Activated CD4-positive, alpha-beta T cell treated with anti-CD3 and anti-CD28 coated beads, Interleukin-2, amount 50 U/mL, for 24 hours (primary cell): ENCODE measurements around the gene FAM227A.
"Not testable (repeated sequence)": the region's sequence is repeated elsewhere in the genome, so short reads cannot be mapped to it uniquely, and the experiment has no call there.

ENCODE experiments used
- DNase-seq, 2 donors: peaks; one replicate each; pipeline ENCODE4 v3.0.0-alpha.2; 2020; ENCODE audit warnings: low read depth in 1 of 2, low spot score in 1 of 2

Gene FAM227A

GRCh38 chr22:38612217-38613006 lies 43.8 kb downstream of the FAM227A start:
- DNase-seq: no peak

GRCh38 chr22:38611559-38611958 lies 44.6 kb downstream of the FAM227A start:
- no peak for DNase-seq

- DNase-seq: no peak
These were observed 46.0 kb downstream of the FAM227A start for GRCh38 chr22:38610234-38610633.

GRCh38 chr22:38608992-38609750 lies 47.0 kb downstream of the FAM227A start:
- DNase-seq: no peak

GRCh38 chr22:38607680-38608079 lies 48.5 kb downstream of the FAM227A start:
- no peak for DNase-seq

GRCh38 chr22:38602166-38602565 lies 54.0 kb downstream of the FAM227A start:
- no peak for DNase-seq

- DNase-seq: no peak
These were observed 54.9 kb downstream of the FAM227A start for GRCh38 chr22:38601221-38601764.

- no peak for DNase-seq
These were observed 56.7 kb downstream of the FAM227A start for GRCh38 chr22:38599466-38599865.

- DNase-seq: not testable (repeated sequence)
These were observed 73.3 kb downstream of the FAM227A start for GRCh38 chr22:38582923-38583322.

- DNase-seq: no peak
These were observed 77.7 kb downstream of the FAM227A start for GRCh38 chr22:38578505-38578904.

GRCh38 chr22:38572065-38572464 lies 84.1 kb downstream of the FAM227A start:
- peak in 1 of 2 donors; percentile 5 for DNase-seq

- DNase-seq: peak in 1 of 2 donors; percentile 4
These were observed 85.3 kb downstream of the FAM227A start for GRCh38 chr22:38570779-38571364.

GRCh38 chr22:38569972-38570778 lies 86.0 kb downstream of the FAM227A start, which contains the start of gene DMC1:
DMC1 (minus strand) TSS chr22:38570183; CDS start chr22:38568256, 1,927 bp downstream.
- peak; percentile 96 for DNase-seq

- DNase-seq: peak in 1 of 2 donors; percentile 18
These were observed 86.8 kb downstream of the FAM227A start for GRCh38 chr22:38569181-38569971.

GRCh38 chr22:38567531-38568285 lies 88.5 kb downstream of the FAM227A start:
- no peak for DNase-seq

GRCh38 chr22:38566726-38567504 lies 89.3 kb downstream of the FAM227A start:
- no peak for DNase-seq

GRCh38 chr22:38565441-38565840 lies 90.8 kb downstream of the FAM227A start:
- no peak for DNase-seq

GRCh38 chr22:38564669-38565068 lies 91.5 kb downstream of the FAM227A start:
- no peak for DNase-seq
